PC-3 (cell line): ENCODE results near the gene JAG2. TPM values are rescaled to one million over a fixed set of nuclear protein-coding genes. Genes with fewer than 3 reads are reported as not detected.

Source experiments
- ATAC-seq: fragments of 200-7000 bp; cut with Tn5 transposase; 2 replicates; pipeline ENCODE4 v1.9.1; 2020; ENCODE audit warnings: mild to moderate bottlenecking, moderate library complexity
- BruUV-seq: library from RNA; stranded (reverse); fragments of 400-500 nt; replicated peaks from 2 replicates; lab custom pipeline; 2021; lab: Mats Ljungman, UMichigan
- CTCF ChIA-PET: fragments of 300-600 bp; sonication (Branson Sonifier 250); formaldehyde crosslinking; loops from one replicate; lab custom pipeline; 2022; ENCODE audit warnings: antibody characterized with exemption; lab: Charles Lee
- POLR2A ChIA-PET: fragments of 300-600 bp; sonication (Branson Sonifier 250); formaldehyde crosslinking; loops from one replicate; lab custom pipeline; 2022; ENCODE audit warnings: antibody characterized with exemption; ENCODE audit not compliant: unreplicated experiment; lab: Charles Lee
- DNase-seq: peaks from one replicate; pipeline ENCODE4 v3.0.0-alpha.2; 2015
- H2AFZ ChIP-seq: fragments of 300-600 bp; sonication (generic); 2 replicates; pipeline ENCODE4 v1.6.0; 2016; ENCODE audit warnings: antibody characterized with exemption, low read length
- H3F3A ChIP-seq: fragments of 300-600 bp; sonication (generic); one replicate; pipeline ENCODE4 v1.6.0; 2017; ENCODE audit warnings: antibody characterized with exemption, low read length, control low read depth, mild to moderate bottlenecking; ENCODE audit not compliant: unreplicated experiment
- H3K27ac ChIP-seq: fragments of 300-600 bp; sonication (generic); 2 replicates; pipeline ENCODE4 v1.5.1; 2016; ENCODE audit warnings: mild to moderate bottlenecking, low read length
- H3K27me3 ChIP-seq: fragments of 300-600 bp; sonication (generic); 2 replicates; pipeline ENCODE4 v1.6.1; 2016; ENCODE audit warnings: low read length, mixed read lengths
- H3K36me3 ChIP-seq: fragments of 300-600 bp; sonication (generic); 2 replicates; pipeline ENCODE4 v1.6.1; 2016; ENCODE audit warnings: low read depth, mixed run types, low read length, mixed read lengths
- H3K4me1 ChIP-seq: fragments of 300-600 bp; sonication (generic); 2 replicates; pipeline ENCODE4 v1.5.1; 2016; ENCODE audit warnings: low read length; ENCODE audit not compliant: insufficient read depth
- H3K4me2 ChIP-seq: fragments of 300-600 bp; sonication (generic); 2 replicates; pipeline ENCODE4 v1.6.0; 2016; ENCODE audit warnings: low read length
- H3K4me3 ChIP-seq: fragments of 300-600 bp; sonication (generic); 2 replicates; pipeline ENCODE4 v1.5.1; 2016; ENCODE audit warnings: mild to moderate bottlenecking, low read length, mixed read lengths
- H3K79me2 ChIP-seq: fragments of 300-600 bp; sonication (generic); 2 replicates; pipeline ENCODE4 v1.6.1; 2017; ENCODE audit warnings: low read length, mixed read lengths
- H3K9ac ChIP-seq: fragments of 300-600 bp; sonication (generic); 2 replicates; pipeline ENCODE4 v1.6.0; 2016; ENCODE audit warnings: mild to moderate bottlenecking, low read length
- H3K9me2 ChIP-seq: fragments of 300-600 bp; sonication (generic); replicated peaks from 2 replicates; pipeline ENCODE4 v1.6.1; 2016; ENCODE audit warnings: mixed run types, low read length, mixed read lengths
- H3K9me3 ChIP-seq: fragments of 300-600 bp; sonication (generic); 2 replicates; pipeline ENCODE4 v1.6.1; 2016; ENCODE audit warnings: low read length, mixed read lengths
- H4K20me1 ChIP-seq: fragments of 300-600 bp; sonication (generic); 2 replicates; pipeline ENCODE4 v1.6.1; 2016; ENCODE audit warnings: low read length, mixed read lengths
- CTCF ChIP-seq: fragments of 300-600 bp; sonication (generic); conservative IDR thresholded peaks from 2 replicates; pipeline ENCODE4 v1.5.1; 2017; ENCODE audit warnings: antibody characterized with exemption, low read depth, mild to moderate bottlenecking, low read length
- EZH2 ChIP-seq: fragments of 300-600 bp; sonication (generic); IDR thresholded peaks from one replicate; pipeline ENCODE4 v1.6.1; 2017; ENCODE audit warnings: antibody characterized with exemption, mild to moderate bottlenecking, low read length; ENCODE audit not compliant: unreplicated experiment
- EZH2phosphoT487 ChIP-seq: fragments of 300-600 bp; sonication (generic); IDR thresholded peaks from 2 replicates; pipeline ENCODE4 v1.6.1; 2018; ENCODE audit warnings: mild to moderate bottlenecking, antibody characterized with exemption, low read length, borderline replicate concordance
- intact Hi-C: fragments of 100-400 bp; cut with micrococcal nuclease; formaldehyde crosslinking; loops from 2 replicates; pipeline ENCODE4 v1.9.0; 2023
- total RNA-seq: library from RNA; depleted of rRNA; stranded (reverse); fragments of >200 nt; gene quantifications from 2 replicates; pipeline ENCODE4 v1.2.3, GENCODE V29; 2014

JAG2 gene
- total RNA-seq, 1 experiment from 2014 or later: 57.1 TPM

GRCh38 chr14:105158794-105159193 lies 9.8 kb downstream of the JAG2 start:
- Histone ChIP-seq H3K9me2 (no peaks in the 10 kb centered on the region), H3K9me3 (no peaks in the 10 kb centered on the region), H3K4me2 (no peak overlapping the region), H3K27ac (no peak overlapping the region), H4K20me1 (peaks cover 5% of the 10 kb centered on the region; the same call in 1 of the 2 replicates), H3K9ac (no peak overlapping the region), H3K36me3 (no peaks in the 10 kb centered on the region), H2AFZ (no peak overlapping the region), H3K4me1 (no peaks in the 10 kb centered on the region), H3K79me2 (peaks cover 30% of the 10 kb centered on the region), H3K4me3 (no peak overlapping the region), H3F3A (no peaks in the 10 kb centered on the region), H3K27me3 (no peaks in the 10 kb centered on the region)
- intact Hi-C loops: no loop called here
- ChIA-PET POLR2A (no interaction called here), CTCF (no interaction called here)
- TF ChIP-seq EZH2phosphoT487: no peak
- no peak for TF ChIP-seq EZH2
- TF ChIP-seq CTCF: no peak
- DNase-seq: no peak
- ATAC-seq: no peak
- BruUV-seq: no TSS peak

GRCh38 chr14:105157872-105158271 lies 10.7 kb downstream of the JAG2 start:
- intact Hi-C loops: no loop called here
- Histone ChIP-seq H2AFZ (no peak overlapping the region), H4K20me1 (peaks cover 5% of the 10 kb centered on the region; the same call in 1 of the 2 replicates), H3K4me2 (no peak overlapping the region), H3K27ac (no peak overlapping the region), H3K27me3 (no peaks in the 10 kb centered on the region), H3K9me3 (no peaks in the 10 kb centered on the region), H3K4me1 (no peaks in the 10 kb centered on the region), H3K36me3 (no peaks in the 10 kb centered on the region), H3K9me2 (no peaks in the 10 kb centered on the region), H3K4me3 (no peak overlapping the region), H3F3A (no peaks in the 10 kb centered on the region), H3K9ac (no peak overlapping the region), H3K79me2 (peaks cover 21% of the 10 kb centered on the region)
- ChIA-PET CTCF (no interaction called here), POLR2A (no interaction called here)
- TF ChIP-seq CTCF (no peak), EZH2phosphoT487 (no peak), EZH2 (no peak)
- no TSS peak for BruUV-seq
- DNase-seq: no peak
- ATAC-seq: no peak

GRCh38 chr14:105156414-105157375 lies 11.9 kb downstream of the JAG2 start:
- intact Hi-C loops: no loop called here

More at GRCh38 chr14:105156414-105157375, 11.9 kb downstream of the JAG2 start:
- TF ChIP-seq EZH2phosphoT487 (no peak), EZH2 (no peak), CTCF (no peak)
- no peaks in the 10 kb centered on the region for H3K27me3 ChIP-seq
- ChIA-PET CTCF (no interaction called here), POLR2A (no interaction called here)
- H3F3A ChIP-seq: no peaks in the 10 kb centered on the region
- H3K9me2 ChIP-seq: no peaks in the 10 kb centered on the region
- H3K36me3 ChIP-seq: no peaks in the 10 kb centered on the region
- no peak overlapping the region for H3K9ac ChIP-seq
- ATAC-seq: no peak
- BruUV-seq: no TSS peak
- no peak overlapping the region for H3K27ac ChIP-seq
- H3K79me2 ChIP-seq: peaks cover 11% of the 10 kb centered on the region; the same call in 1 of the 2 replicates
- no peaks in the 10 kb centered on the region for H3K9me3 ChIP-seq
- no peak for DNase-seq
- no peaks in the 10 kb centered on the region; the same call in 1 of the 2 replicates for H4K20me1 ChIP-seq
- no peaks in the 10 kb centered on the region for H3K4me1 ChIP-seq
- no peak overlapping the region for H3K4me3 ChIP-seq
- no peak overlapping the region for H2AFZ ChIP-seq
- no peak overlapping the region for H3K4me2 ChIP-seq
